GM23248 (cell line): Measurements from ENCODE around the gene TCF4. TPM values are rescaled to one million over a fixed set of nuclear protein-coding genes. Genes with fewer than 3 reads are reported as not detected.
A peak's percentile ranks its signal among the peaks of the same experiment; 100 is the strongest.

ENCODE experiments used
- DNase-seq: peaks from one replicate; pipeline ENCODE4 v3.0.0-alpha.2; 2015
- H2AFZ ChIP-seq: fragments of 200-600 bp; sonication (generic); 2 replicates; pipeline ENCODE4 v1.6.1; 2016; ENCODE audit warnings: antibody characterized with exemption
- H3F3A ChIP-seq: fragments of 200-600 bp; sonication (generic); 2 replicates; pipeline ENCODE4 v1.6.1; 2016; ENCODE audit warnings: mild to moderate bottlenecking, antibody characterized with exemption, mixed run types; ENCODE audit not compliant: insufficient read depth
- H3K27ac ChIP-seq: fragments of 200-600 bp; sonication (generic); 2 replicates; pipeline ENCODE4 v1.5.1; 2016; ENCODE audit warnings: mild to moderate bottlenecking
- H3K27me3 ChIP-seq: fragments of 200-600 bp; sonication (generic); replicated peaks from 2 replicates; pipeline ENCODE4 v1.6.1; 2016; ENCODE audit warnings: mild to moderate bottlenecking; ENCODE audit not compliant: insufficient read depth
- H3K36me3 ChIP-seq: fragments of 200-600 bp; sonication (generic); 2 replicates; pipeline ENCODE4 v1.6.1; 2016; ENCODE audit warnings: low read depth, mild to moderate bottlenecking
- H3K4me1 ChIP-seq: fragments of 200-600 bp; sonication (generic); 2 replicates; pipeline ENCODE4 v1.6.1; 2016; ENCODE audit warnings: mild to moderate bottlenecking; ENCODE audit not compliant: insufficient read depth
- H3K4me2 ChIP-seq: fragments of 200-600 bp; sonication (generic); one replicate; pipeline ENCODE4 v1.6.1; 2016; ENCODE audit warnings: mild to moderate bottlenecking; ENCODE audit not compliant: unreplicated experiment
- H3K4me3 ChIP-seq: fragments of 200-600 bp; sonication (generic); 2 replicates; pipeline ENCODE4 v1.5.1; 2016; ENCODE audit warnings: mild to moderate bottlenecking
- H3K79me2 ChIP-seq: fragments of 200-600 bp; sonication (generic); 2 replicates; pipeline ENCODE4 v1.6.1; 2016; ENCODE audit warnings: mild to moderate bottlenecking; ENCODE audit not compliant: insufficient read depth
- H3K9ac ChIP-seq: fragments of 200-600 bp; sonication (generic); 2 replicates; pipeline ENCODE4 v1.6.1; 2016; ENCODE audit warnings: mild to moderate bottlenecking
- H3K9me2 ChIP-seq: fragments of 200-600 bp; sonication (generic); 2 replicates; pipeline ENCODE4 v1.6.1; 2016; ENCODE audit warnings: mixed run types, mild to moderate bottlenecking, moderate library complexity; ENCODE audit not compliant: insufficient read depth
- H3K9me3 ChIP-seq: fragments of 200-600 bp; sonication (generic); one replicate; pipeline ENCODE4 v1.6.1; 2017; ENCODE audit warnings: low read depth
- H4K20me1 ChIP-seq: fragments of 200-600 bp; sonication (generic); 2 replicates; pipeline ENCODE4 v1.6.0; 2016; ENCODE audit not compliant: insufficient read depth
- EZH2 ChIP-seq: fragments of 200-600 bp; sonication (generic); IDR thresholded peaks from 2 replicates; pipeline ENCODE4 v1.6.1; 2018; ENCODE audit warnings: antibody characterized with exemption, mild to moderate bottlenecking; ENCODE audit not compliant: insufficient read depth, poor library complexity, severe bottlenecking
- EZH2phosphoT487 ChIP-seq: fragments of 200-600 bp; sonication (generic); IDR thresholded peaks from 2 replicates; pipeline ENCODE4 v1.6.1; 2018; ENCODE audit warnings: antibody characterized with exemption, moderate library complexity, mild to moderate bottlenecking, low read depth; ENCODE audit not compliant: insufficient read depth
- WGBS, 2 experiments: methylation state at CpG; one replicate each; pipeline ENCODE4 v1.1.6; 2015 to 2017; ENCODE audit warnings: low lambda C conversion rate in 2 of 2, low coverage in 1 of 2; ENCODE audit errors: missing lambda C conversion rate in 2 of 2; 5-methylcytosine and 5-hydroxymethylcytosine counted together
- in situ Hi-C: fragments of 300-500 bp; cut with MboI; formaldehyde crosslinking; loops from 2 replicates; pipeline ENCODE4 v1.15.0; 2020
- polyA plus RNA-seq: library from polyadenylated mRNA; unstranded; fragments of >200 nt; fragmentation: Nextera tagmentation; extraction: Ambion mirVana; gene quantifications from 2 replicates; pipeline ENCODE4 v1.2.1, GENCODE V29; 2016
- total RNA-seq: library from RNA; depleted of rRNA; stranded (reverse); fragments of >200 nt; shearing (Covaris generic); gene quantifications from 2 replicates; pipeline ENCODE4 v1.2.3, GENCODE V29; 2014

Gene TCF4
- total and polyA plus RNA-seq, 2 experiments from 2014 or later: 54.5 to 59.3 TPM

GRCh38 chr18:55339990-55340389, 248.0 kb downstream of the TCF4 start:
- in situ Hi-C loops: no loop called here
- 84 to 91% methylated on average over 7 of the region's 7 CpGs for WGBS, 2 experiments

GRCh38 chr18:55338978-55339650, 248.9 kb downstream of the TCF4 start:
- Histone ChIP-seq H4K20me1 (no peaks in the 10 kb centered on the region), H2AFZ (peak overlapping the region; percentile 31), H3K9me3 (no peaks in the 10 kb centered on the region), H3K9me2 (no peaks in the 10 kb centered on the region), H3F3A (0 out of 2 replicates have a peak, but pooled peaks cover 23% of the 10 kb centered on the region), H3K4me2 (peak overlapping the region; percentile 58), H3K36me3 (no peaks in the 10 kb centered on the region), H3K27ac (peak overlapping the region; percentile 59; the same call in 1 of the 2 replicates), H3K27me3 (no peaks in the 10 kb centered on the region), H3K4me1 (peaks cover 23% of the 10 kb centered on the region), H3K79me2 (peaks cover 62% of the 10 kb centered on the region), H3K9ac (peak overlapping the region; percentile 11), H3K4me3 (peak overlapping the region; percentile 43)
- peak; percentile 61 for DNase-seq
- 12 to 13% methylated on average over 8 of the region's 8 CpGs for WGBS, 2 experiments
- TF ChIP-seq EZH2phosphoT487: no peak
- no peak for TF ChIP-seq EZH2
- in situ Hi-C loops: no loop called here

More at GRCh38 chr18:55339990-55340389, 248.0 kb downstream of the TCF4 start:
- TF ChIP-seq EZH2phosphoT487 (no peak), EZH2 (no peak)
- H4K20me1 ChIP-seq: no peaks in the 10 kb centered on the region
- no peak overlapping the region for H3K27ac ChIP-seq
- H3K4me3 ChIP-seq: no peak overlapping the region
- H3K36me3 ChIP-seq: no peaks in the 10 kb centered on the region
- peaks cover 53% of the 10 kb centered on the region for H3K79me2 ChIP-seq
- no peak overlapping the region for H3K4me2 ChIP-seq
- no peaks in the 10 kb centered on the region for H3K9me3 ChIP-seq
- H3K9ac ChIP-seq: no peak overlapping the region
- no peak overlapping the region for H2AFZ ChIP-seq
- 0 out of 2 replicates have a peak, but pooled peaks cover 27% of the 10 kb centered on the region for H3F3A ChIP-seq
- H3K27me3 ChIP-seq: no peaks in the 10 kb centered on the region
- H3K9me2 ChIP-seq: no peaks in the 10 kb centered on the region
- DNase-seq: no peak
- H3K4me1 ChIP-seq: peaks cover 23% of the 10 kb centered on the region

DNA sequence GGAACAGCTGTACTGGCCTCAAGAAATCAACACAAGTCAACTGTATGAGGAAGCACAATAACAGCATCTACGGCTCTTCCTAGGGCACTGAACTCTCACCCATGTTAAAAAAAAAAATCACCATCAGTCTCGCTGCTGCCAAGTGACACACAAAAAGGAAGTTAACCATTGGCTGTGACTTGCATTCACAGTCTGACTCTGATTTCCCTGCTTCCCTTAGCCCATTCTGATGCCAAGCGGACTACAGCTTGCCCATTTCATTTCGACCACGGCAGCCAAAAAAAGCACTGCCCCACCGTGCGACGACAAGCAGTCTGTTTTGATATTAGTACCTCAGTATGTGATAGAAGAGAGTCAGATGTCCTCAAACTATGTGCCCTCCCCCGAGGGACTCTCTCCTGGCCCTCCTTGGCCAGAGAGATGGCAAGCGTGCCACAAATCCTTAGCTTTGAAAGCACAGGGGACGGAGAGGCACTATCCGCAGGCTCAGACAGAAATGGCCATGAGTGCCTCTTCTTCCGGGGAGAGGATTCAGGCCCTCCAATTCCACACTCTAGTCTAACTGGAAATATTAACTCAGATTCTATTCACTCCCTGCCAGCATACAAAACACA, 250.0 kb downstream of the TCF4 start:
- 42 to 54% methylated on average over 13 of the region's 13 CpGs for WGBS, 2 experiments
- no peak for TF ChIP-seq EZH2phosphoT487
- TF ChIP-seq EZH2: no peak
- in situ Hi-C loops: no loop called here
- H3K9me3 ChIP-seq: no peaks in the 10 kb centered on the region
- H3K9me2 ChIP-seq: no peaks in the 10 kb centered on the region
- peak overlapping the region; percentile 58 for H3K4me2 ChIP-seq
- peak; percentile 55 for DNase-seq
- peaks cover 61% of the 10 kb centered on the region for H3K79me2 ChIP-seq
- H3K27ac ChIP-seq: peak overlapping the region; percentile 59
- H4K20me1 ChIP-seq: no peaks in the 10 kb centered on the region
- no peaks in the 10 kb centered on the region for H3K36me3 ChIP-seq
- H3K4me3 ChIP-seq: peak overlapping the region; percentile 43
- H3F3A ChIP-seq: 0 out of 2 replicates have a peak, but pooled peaks cover 18% of the 10 kb centered on the region
- peak overlapping the region; percentile 67 for H2AFZ ChIP-seq
- peak overlapping the region; percentile 54 for H3K9ac ChIP-seq
- H3K27me3 ChIP-seq: no peaks in the 10 kb centered on the region
- peaks cover 23% of the 10 kb centered on the region for H3K4me1 ChIP-seq

- H3K9ac ChIP-seq: no peak overlapping the region
- no peak overlapping the region for H3K4me2 ChIP-seq
- 95 to 96% methylated on average over 4 of the region's 4 CpGs for WGBS, 2 experiments
- no peak overlapping the region for H2AFZ ChIP-seq
- H3K27me3 ChIP-seq: no peaks in the 10 kb centered on the region
- H3K4me3 ChIP-seq: no peak overlapping the region
- no peaks in the 10 kb centered on the region for H4K20me1 ChIP-seq
- DNase-seq: no peak
- in situ Hi-C loops: no loop called here
- no peaks in the 10 kb centered on the region for H3K9me3 ChIP-seq
- H3K36me3 ChIP-seq: no peaks in the 10 kb centered on the region
- peaks cover 23% of the 10 kb centered on the region for H3K4me1 ChIP-seq
- H3K27ac ChIP-seq: no peak overlapping the region
- H3K9me2 ChIP-seq: no peaks in the 10 kb centered on the region
- peaks cover 59% of the 10 kb centered on the region for H3K79me2 ChIP-seq
- no peak for TF ChIP-seq EZH2phosphoT487
- TF ChIP-seq EZH2: no peak
- 0 out of 2 replicates have a peak, but pooled peaks cover 18% of the 10 kb centered on the region for H3F3A ChIP-seq
Observed at GRCh38 chr18:55337138-55337537, 250.9 kb downstream of the TCF4 start.
